ENCODE results near the gene SPATA6. TPM values are rescaled to one million over a fixed set of nuclear protein-coding genes. Genes with fewer than 3 reads are reported as not detected.

SPATA6 gene
- total and polyA plus RNA-seq, 2 of the 4 experiments (the other 2 are of a cell fraction) = 1.1 to 2.0 TPM

GRCh38 chr1:48492392-48492791 is 20.4 kb upstream of the SPATA6 start:
- peaks cover 10% of the 10 kb centered on the region for H3K9me1 ChIP-seq (ENCODE audit: insufficient read depth, low read length)
- H3K18ac ChIP-seq (ENCODE audit: low read depth, low read length) = peak overlapping the region; percentile 34; the same call in 1 of the 2 replicates
- H3K27ac ChIP-seq (ENCODE audit: insufficient read depth, low read length) = no peak overlapping the region
- H4K5ac ChIP-seq (ENCODE audit: low read depth, low read length) = no peak overlapping the region
- DNase-seq (no peak), ATAC-seq (ENCODE audit: low read depth) (no peak)
- no peak overlapping the region for H2BK5ac ChIP-seq (ENCODE audit: low read depth, low read length, poor library complexity, severe bottlenecking)
- no peaks in the 10 kb centered on the region for H3K9me3 ChIP-seq (ENCODE audit: control insufficient read depth, insufficient read depth, low read length)
- TF ChIP-seq RFX5 (IDR thresholded peaks at IDR 0.05; ENCODE audit: low read depth, low read length) = no peak
- TF ChIP-seq MXI1 (IDR thresholded peaks at IDR 0.05; ENCODE audit: borderline replicate concordance, low read depth, low read length) = no peak
- TF ChIP-seq MAFK (IDR thresholded peaks at IDR 0.05; ENCODE audit: low read depth, low read length) = no peak
- TF ChIP-seq POLR2A (IDR thresholded peaks at IDR 0.05; ENCODE audit: low read depth, low read length) = no peak
- no peak for TF ChIP-seq CTCF (conservative IDR thresholded peaks at IDR 0.05; ENCODE audit: low read depth, low read length)
- no peak for TF ChIP-seq ELK1 (IDR thresholded peaks at IDR 0.05; ENCODE audit: borderline replicate concordance, low read depth, low read length)
- TF ChIP-seq BHLHE40 (IDR thresholded peaks at IDR 0.05; ENCODE audit: low read depth, low read length) = no peak
- no peak for TF ChIP-seq RCOR1 (IDR thresholded peaks at IDR 0.05; ENCODE audit: insufficient replicate concordance, low read length)
- TF ChIP-seq NFE2L2 (IDR thresholded peaks at IDR 0.05; ENCODE audit: low read depth, low read length) = no peak
- TF ChIP-seq CEBPB (IDR thresholded peaks at IDR 0.05; ENCODE audit: low read depth, low read length) = no peak
- no peak for TF ChIP-seq RAD21 (IDR thresholded peaks at IDR 0.05; ENCODE audit: low read length)
- no peak for TF ChIP-seq MAZ (IDR thresholded peaks at IDR 0.05; ENCODE audit: borderline replicate concordance, low read depth, low read length)
- no peak overlapping the region for H2AK5ac ChIP-seq (ENCODE audit: low read depth, low read length)
- no peak overlapping the region for H4K8ac ChIP-seq (ENCODE audit: low read depth in 2 of 2, low read length in 2 of 2)
- H3K56ac ChIP-seq (ENCODE audit: extremely low read depth, insufficient read depth, low read length) = no peak overlapping the region
- peaks cover 18% of the 10 kb centered on the region for H3K4me1 ChIP-seq (ENCODE audit: control insufficient read depth, insufficient read depth, low read length)
- no peak overlapping the region for H2AK9ac ChIP-seq (replicated peaks; ENCODE audit: low read depth, low read length, poor library complexity)
- no peak overlapping the region for H4K91ac ChIP-seq (ENCODE audit: insufficient read depth, low read depth, low read length)
- H3K14ac ChIP-seq (replicated peaks; ENCODE audit: low read depth, low read length) = no peak overlapping the region
- H2BK20ac ChIP-seq (ENCODE audit: low read depth, low read length) = no peak overlapping the region
- no peak overlapping the region for H3K4me2 ChIP-seq (ENCODE audit: low read depth, low read length)
- H4K20me1 ChIP-seq (ENCODE audit: insufficient read depth, low read length) = peaks cover 3% of the 10 kb centered on the region; the same call in 1 of the 2 replicates
- in situ Hi-C loops (cut with MboI; ENCODE audit: low sequenced_read_pairs) (no loop called here), intact Hi-C loops (cut with micrococcal nuclease) (loop anchor here (10.0 kb wide), 1 partner anchor 1318 kb away; no protein-coding TSS in a partner anchor), dilution Hi-C loops (cut with HindIII; ENCODE audit: low sequenced_read_pairs, unreplicated experiment) (no loop called here)
- H2BK15ac ChIP-seq (ENCODE audit: low read depth, low read length) = no peak overlapping the region
- CTCF ChIA-PET = interaction anchor here (0.7 kb wide), 1 partner anchor 494 kb away, joined by 4 read pairs; no protein-coding TSS in a partner anchor
- H2AFZ ChIP-seq (replicated peaks; ENCODE audit: low read length, poor library complexity) = no peak overlapping the region
- no TSS peak for BruUV-seq (replicated peaks)
- H3K79me1 ChIP-seq (ENCODE audit: low read depth in 1 of 2, low read length in 2 of 2) = no peaks in the 10 kb centered on the region
- 0 out of 2 replicates have a peak, but pooled peaks cover under 1% of the 10 kb centered on the region for H3K27me3 ChIP-seq (ENCODE audit: control insufficient read depth, insufficient read depth, low read length)
- no peak overlapping the region for H3K23ac ChIP-seq (ENCODE audit: low read depth, low read length)
- no peak overlapping the region for H3K9ac ChIP-seq (ENCODE audit: low read depth, low read length)
- H3K4me3 ChIP-seq (ENCODE audit: insufficient read depth, low read depth, low read length) = no peak overlapping the region
- no peak overlapping the region for H2BK120ac ChIP-seq (ENCODE audit: low read depth, low read length)
- H3K4ac ChIP-seq (ENCODE audit: low read depth, low read length) = no peak overlapping the region
- POLR2A ChIA-PET (ENCODE audit: unreplicated experiment) = no interaction called here
- no peaks in the 10 kb centered on the region for H3K36me3 ChIP-seq (ENCODE audit: control insufficient read depth, insufficient read depth, low read length)
